Measurements from ENCODE around the gene APC2.

The APC2 gene

DNA sequence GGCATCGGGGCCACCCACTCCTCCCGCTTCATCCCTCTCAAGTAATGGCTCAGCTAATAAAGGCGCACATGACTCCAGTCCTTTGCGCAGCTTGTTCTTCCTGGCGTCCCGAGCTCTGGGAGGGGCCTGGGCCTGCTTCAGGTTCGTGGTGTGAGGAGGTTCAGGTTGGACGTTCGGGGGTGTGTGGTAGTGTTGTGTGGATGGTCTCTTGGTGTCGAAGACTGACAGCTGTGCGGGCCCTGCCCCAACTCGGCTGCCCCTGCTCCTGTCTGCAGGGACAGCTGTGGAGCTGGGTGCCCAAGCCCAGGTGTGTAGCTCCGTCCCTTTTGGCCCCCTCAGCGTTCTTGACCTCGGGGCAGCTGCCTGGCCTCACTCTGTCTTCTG is 9.5 kb upstream of the APC2 start:
- Histone ChIP-seq H3K9me3 (no peaks in the 10 kb centered on the region), H3K36me3 (replicated peaks) (peaks cover 57% of the 10 kb centered on the region), H3K4me1 (peaks cover 26% of the 10 kb centered on the region), H3K4me3 (peak overlapping the region; percentile 99), H3K27me3 (ENCODE audit: low read depth) (no peaks in the 10 kb centered on the region)
- in situ Hi-C loops (cut with MboI; ENCODE audit: low sequenced_read_pairs) = no loop called here
- DNase-seq (ENCODE audit: low spot score in 2 of 2) = no peak

DNA sequence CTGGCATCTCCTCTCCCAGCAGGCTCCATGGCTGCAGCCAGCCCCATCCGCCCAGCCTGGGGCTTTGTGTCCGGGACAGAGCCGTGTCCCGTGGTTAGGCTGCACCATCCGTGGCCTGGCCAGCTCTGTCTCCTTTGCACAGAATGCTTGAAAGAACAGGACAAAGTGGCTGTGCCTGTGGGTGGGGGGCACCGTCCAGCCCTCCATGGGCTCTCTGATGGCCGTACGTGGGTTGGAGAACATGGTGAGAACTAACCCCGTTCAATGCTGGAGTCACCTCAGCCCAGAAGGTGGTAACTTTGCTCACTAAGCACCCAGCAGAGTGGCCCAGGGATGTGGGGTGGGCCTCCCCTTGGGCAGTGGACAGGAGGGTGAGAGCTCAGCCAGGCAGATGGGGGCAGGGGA is 8.9 kb upstream of the APC2 start:
- no peaks in the 10 kb centered on the region for H3K9me3 ChIP-seq
- DNase-seq (ENCODE audit: low spot score in 2 of 2) = no peak
- in situ Hi-C loops (cut with MboI; ENCODE audit: low sequenced_read_pairs) = no loop called here
- peaks cover 28% of the 10 kb centered on the region for H3K4me1 ChIP-seq
- H3K36me3 ChIP-seq (replicated peaks) = peaks cover 51% of the 10 kb centered on the region
- H3K27me3 ChIP-seq (ENCODE audit: low read depth) = no peaks in the 10 kb centered on the region
- H3K4me3 ChIP-seq = no peak overlapping the region

DNA sequence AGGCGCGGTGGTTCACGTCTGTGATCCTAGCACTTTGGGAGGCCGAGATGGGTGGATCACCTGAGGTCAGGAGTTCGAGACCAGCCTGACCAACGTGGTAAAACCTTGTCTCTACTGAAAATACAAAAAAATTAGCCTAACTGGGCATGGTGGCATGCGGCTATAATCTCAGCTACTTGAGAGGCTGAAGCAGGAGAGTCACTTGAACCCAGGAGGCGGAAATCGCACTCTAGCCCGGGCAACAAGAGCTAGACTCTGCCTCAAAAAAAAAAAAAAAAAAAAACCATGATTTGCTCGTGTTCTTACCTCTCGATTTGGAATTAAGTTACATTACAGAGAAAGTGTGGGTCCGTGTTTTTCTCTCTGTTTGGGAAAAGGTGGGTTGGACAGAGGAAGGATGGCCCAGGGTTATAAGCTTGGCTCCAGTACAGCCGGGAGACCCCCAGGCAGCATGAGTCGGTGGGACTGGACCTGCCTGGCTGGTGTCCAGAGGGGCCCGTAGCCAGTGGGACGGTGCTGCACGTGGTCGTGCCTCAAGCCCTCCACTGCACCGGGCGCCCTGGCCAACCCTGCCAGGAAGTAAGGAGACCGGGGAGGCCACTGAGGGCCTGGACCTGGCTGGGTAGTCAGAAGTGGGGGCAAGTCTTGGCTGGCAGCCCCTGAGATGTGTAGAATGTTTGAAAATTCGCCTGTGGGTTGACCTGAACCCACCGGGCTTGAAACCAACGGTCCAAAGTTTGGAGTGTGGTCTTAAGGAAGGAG is 8.1 kb upstream of the APC2 start:
- H3K27me3 ChIP-seq (ENCODE audit: low read depth) = peaks cover 7% of the 10 kb centered on the region
- in situ Hi-C loops (cut with MboI; ENCODE audit: low sequenced_read_pairs) = no loop called here
- peaks cover 28% of the 10 kb centered on the region for H3K4me1 ChIP-seq
- no peak overlapping the region for H3K4me3 ChIP-seq
- no peaks in the 10 kb centered on the region for H3K9me3 ChIP-seq
- H3K36me3 ChIP-seq (replicated peaks) = peaks cover 51% of the 10 kb centered on the region
- no peak for DNase-seq (ENCODE audit: low spot score in 2 of 2)

DNA sequence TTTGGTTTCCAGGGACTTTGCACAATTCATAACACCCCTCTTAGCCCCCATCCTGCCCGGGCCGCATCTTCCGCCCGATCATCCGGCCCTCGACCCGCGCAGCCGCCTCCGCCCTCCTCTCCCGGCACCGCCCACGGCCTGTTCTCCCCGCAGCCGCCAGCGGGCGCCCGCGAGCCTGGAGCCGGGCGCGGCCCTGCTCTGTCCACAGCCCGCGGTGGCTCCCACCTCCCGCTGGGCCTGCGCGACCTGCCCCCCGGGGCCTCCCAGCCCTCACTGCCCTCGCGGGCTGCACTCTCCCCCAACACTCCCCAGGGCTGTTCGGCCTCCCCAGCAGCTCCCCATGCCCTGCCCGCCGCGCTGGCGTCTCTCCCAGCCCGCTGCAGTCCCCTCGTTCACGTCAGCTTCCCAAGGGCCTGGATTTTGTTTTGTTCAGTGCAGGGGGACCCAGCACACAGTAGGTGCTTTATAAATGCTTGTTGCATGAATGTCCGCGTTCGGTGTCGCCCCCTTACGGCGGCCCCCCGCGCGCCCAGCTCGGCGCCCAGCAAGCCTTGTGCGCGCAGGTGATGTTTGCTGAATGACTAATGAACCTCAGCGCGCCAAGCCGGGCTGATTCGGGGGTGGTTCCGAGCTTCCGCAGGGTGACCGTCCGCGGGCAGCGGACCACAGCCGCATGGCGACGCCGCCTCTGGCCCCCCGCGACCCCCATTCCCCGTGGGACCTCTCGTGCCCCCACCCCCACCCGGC is 4.6 kb upstream of the APC2 start:
- Histone ChIP-seq H3K4me3 (peak overlapping the region; percentile 25), H3K9me3 (no peaks in the 10 kb centered on the region), H3K36me3 (replicated peaks) (peaks cover 33% of the 10 kb centered on the region), H3K27me3 (ENCODE audit: low read depth) (peaks cover 39% of the 10 kb centered on the region), H3K4me1 (peaks cover 24% of the 10 kb centered on the region)
- in situ Hi-C loops (cut with MboI; ENCODE audit: low sequenced_read_pairs) = no loop called here
- DNase-seq (ENCODE audit: low spot score in 2 of 2) = peak; percentile 64 to 86

DNA sequence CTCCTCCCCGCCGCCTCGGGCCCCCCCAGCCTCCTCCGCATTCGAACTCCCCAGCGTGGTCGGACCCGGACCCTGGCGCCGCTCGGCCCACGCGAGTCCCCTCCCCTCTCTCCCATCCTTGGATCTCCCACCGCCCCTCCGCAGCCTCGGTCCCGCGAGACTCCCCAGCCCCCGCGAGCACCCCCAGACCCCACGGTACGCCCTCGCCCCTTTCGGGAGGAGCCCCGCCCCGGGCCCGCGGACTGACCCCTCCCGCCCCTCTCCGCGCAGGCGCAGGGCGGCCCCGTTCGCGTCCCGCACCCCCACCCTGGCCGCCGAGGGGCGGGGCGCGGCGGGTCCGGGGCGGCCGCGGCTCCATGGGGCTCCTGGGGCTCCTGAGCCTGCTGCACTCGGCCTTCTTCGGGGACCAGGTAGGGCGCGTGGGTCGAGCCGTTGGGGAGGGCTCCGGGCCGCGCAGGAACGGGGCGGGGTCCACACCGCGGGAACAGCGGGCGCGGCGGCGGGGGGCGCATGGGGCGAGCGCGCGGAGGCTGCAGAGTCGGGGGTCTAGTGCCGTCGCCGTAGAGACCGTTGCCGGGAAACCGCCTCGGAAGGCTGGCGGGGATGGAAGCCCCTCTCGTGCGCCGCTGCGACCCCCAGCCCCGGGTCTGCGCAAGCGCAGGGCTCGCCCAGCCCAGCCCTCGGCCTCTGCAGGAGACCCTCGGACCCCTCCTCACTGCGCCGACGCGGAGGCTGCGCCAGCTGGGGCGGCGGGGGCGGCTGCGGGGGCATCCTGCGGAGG is 3.8 kb upstream of the APC2 start:
- peak in 1 of 2 experiments; percentile 81 for DNase-seq (ENCODE audit: low spot score in 2 of 2)
- Histone ChIP-seq H3K4me3 (peak overlapping the region; percentile 25), H3K9me3 (no peaks in the 10 kb centered on the region), H3K27me3 (ENCODE audit: low read depth) (peaks cover 46% of the 10 kb centered on the region), H3K36me3 (replicated peaks) (peaks cover 25% of the 10 kb centered on the region), H3K4me1 (peaks cover 19% of the 10 kb centered on the region)
- in situ Hi-C loops (cut with MboI; ENCODE audit: low sequenced_read_pairs) = no loop called here

DNA sequence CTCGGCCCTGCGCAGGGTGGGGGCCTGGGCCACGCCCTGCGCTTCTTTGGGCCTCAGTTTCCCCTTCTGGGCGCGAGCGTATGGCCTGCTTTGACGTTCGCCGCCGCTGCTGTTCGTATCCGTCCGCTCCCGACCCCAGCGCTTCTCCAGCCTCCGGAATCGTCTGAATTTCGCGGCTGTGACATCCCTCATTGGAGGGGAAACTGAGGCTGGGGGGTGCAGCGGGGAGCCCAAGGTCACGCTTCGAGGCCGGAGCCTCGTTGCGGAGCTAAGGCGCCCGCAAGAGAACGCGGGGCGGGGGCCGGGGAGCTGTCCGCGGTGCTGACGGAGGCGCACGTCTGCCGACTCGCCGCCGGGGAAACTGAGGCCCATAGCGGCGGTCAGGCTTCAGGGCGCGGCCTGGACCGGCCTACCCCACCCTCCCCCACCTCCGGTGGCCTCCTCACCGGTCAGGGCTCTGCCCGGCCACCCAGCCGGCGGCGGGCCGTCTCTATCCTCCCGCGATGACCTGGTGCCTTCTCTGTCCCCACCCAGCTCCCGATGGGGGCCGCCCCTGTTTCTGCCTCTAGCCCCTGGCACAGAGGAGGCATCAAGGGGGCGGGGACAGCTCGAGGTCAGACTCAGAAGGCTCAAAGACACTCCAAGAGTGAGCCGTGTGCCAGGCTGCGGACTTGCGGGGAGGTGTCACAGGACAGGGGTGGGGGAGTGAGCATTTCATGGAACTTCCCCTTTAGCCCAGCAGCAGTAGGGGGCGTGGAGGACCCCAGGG is 3.0 kb upstream of the APC2 start:
- Histone ChIP-seq H3K4me1 (peaks cover 19% of the 10 kb centered on the region), H3K27me3 (ENCODE audit: low read depth) (peaks cover 54% of the 10 kb centered on the region), H3K36me3 (replicated peaks) (peaks cover 18% of the 10 kb centered on the region), H3K9me3 (no peaks in the 10 kb centered on the region), H3K4me3 (peak overlapping the region; percentile 25)
- in situ Hi-C loops (cut with MboI; ENCODE audit: low sequenced_read_pairs) = no loop called here
- peak in 1 of 2 experiments; percentile 59 for DNase-seq (ENCODE audit: low spot score in 2 of 2)

DNA sequence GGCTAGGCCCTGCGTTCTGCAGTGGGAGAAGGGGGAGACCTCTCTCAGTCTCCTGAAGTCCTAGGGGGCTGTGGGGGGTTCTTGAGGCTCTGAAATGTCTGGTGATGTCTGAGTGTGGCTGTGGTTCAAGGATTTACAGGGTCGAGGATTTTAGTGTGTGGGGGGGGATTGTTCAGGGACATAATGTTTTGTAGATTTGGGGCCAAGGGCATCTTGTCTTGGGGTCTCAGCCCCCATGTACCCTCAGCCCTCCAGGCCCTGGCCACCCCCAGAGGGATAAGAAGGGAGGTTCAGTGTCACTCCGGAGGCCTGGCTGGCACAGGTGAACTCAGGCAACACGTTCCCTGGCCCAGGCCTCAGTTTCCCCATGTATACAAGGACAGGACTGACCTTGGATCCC is 2.4 kb upstream of the APC2 start:
- Histone ChIP-seq H3K9me3 (no peaks in the 10 kb centered on the region), H3K4me1 (peaks cover 19% of the 10 kb centered on the region), H3K27me3 (ENCODE audit: low read depth) (peaks cover 60% of the 10 kb centered on the region), H3K36me3 (replicated peaks) (peaks cover 11% of the 10 kb centered on the region), H3K4me3 (no peak overlapping the region)
- in situ Hi-C loops (cut with MboI; ENCODE audit: low sequenced_read_pairs) = no loop called here
- no peak for DNase-seq (ENCODE audit: low spot score in 2 of 2)

DNA sequence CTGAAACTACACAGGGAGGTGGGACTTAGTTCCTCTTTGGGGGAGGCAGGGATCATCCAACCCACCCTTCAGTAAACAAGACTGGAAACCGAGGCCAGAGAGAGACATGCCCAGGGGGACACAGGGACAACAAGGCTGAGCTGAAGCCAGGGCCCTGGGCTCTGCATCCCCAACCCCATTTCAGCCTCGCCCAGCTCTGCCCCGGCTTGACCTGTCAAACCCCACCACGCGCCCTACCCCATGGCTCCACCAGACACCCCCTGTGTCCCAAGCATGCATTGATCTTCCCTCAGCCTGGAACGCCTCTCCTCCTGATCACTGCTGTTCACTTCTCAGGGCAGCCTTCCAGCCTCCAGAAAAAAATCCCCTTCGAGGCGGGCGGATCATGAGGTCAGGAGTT is 2.0 kb upstream of the APC2 start:
- no peaks in the 10 kb centered on the region for H3K9me3 ChIP-seq
- DNase-seq (ENCODE audit: low spot score in 2 of 2) = no peak
- peaks cover 19% of the 10 kb centered on the region for H3K4me1 ChIP-seq
- H3K36me3 ChIP-seq (replicated peaks) = peaks cover 7% of the 10 kb centered on the region; the same call in 1 of the 2 replicates
- H3K27me3 ChIP-seq (ENCODE audit: low read depth) = peaks cover 65% of the 10 kb centered on the region
- H3K4me3 ChIP-seq = no peak overlapping the region
- in situ Hi-C loops (cut with MboI; ENCODE audit: low sequenced_read_pairs) = no loop called here

DNA sequence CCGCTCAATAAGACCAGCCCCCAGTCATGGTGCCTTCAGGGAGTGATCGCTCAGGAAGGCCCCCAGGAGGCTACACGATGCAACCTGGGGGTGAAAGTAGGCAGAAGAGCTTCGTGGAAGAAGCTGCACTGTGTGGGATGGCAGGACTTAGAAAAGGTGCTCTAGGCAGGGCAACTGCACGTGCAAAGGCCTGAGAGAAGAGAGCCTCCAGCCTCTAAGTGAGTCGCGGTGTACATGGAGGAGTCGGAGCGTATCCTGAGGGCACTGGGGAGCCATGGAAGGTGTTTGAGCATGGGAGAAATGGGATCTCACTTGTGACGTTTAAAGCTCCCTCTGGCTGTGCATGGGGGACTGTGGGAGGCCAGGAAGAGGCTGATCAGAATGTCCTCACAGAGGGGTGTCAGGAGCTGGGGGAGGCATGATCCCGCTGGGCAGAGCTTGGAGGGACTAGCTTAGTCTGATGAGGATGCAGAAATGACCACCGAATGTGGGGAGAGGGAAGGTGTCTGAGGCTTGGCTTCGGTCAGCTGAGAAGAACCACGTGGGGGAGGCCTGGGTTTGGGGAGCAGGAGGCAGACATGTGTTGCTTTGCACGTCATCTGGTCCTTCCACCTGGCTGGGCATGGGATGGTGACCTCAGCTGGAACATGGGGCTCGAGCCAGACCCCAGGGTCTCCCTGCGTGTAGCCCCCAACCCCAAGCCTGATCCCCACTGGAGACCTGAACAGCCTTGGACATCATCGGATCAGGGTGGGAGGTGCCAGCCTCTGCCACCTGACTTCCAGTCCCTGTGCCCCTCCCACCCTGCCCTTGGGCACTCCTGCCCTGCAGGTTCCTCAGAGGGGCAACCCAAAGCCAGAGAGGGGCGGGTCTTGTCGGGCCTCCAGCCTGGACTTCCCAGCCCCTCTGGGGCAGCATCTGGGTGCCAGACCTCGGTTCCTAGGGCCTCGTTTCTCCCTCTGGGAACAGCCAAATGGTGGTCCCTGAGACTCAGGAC is 1.1 kb downstream of the APC2 start:
- Histone ChIP-seq H3K36me3 (replicated peaks) (no peaks in the 10 kb centered on the region), H3K4me1 (peaks cover 8% of the 10 kb centered on the region), H3K4me3 (no peak overlapping the region), H3K27me3 (ENCODE audit: low read depth) (peaks cover 83% of the 10 kb centered on the region), H3K9me3 (no peaks in the 10 kb centered on the region)
- no peak for DNase-seq (ENCODE audit: low spot score in 2 of 2)
- in situ Hi-C loops (cut with MboI; ENCODE audit: low sequenced_read_pairs) = no loop called here

DNA sequence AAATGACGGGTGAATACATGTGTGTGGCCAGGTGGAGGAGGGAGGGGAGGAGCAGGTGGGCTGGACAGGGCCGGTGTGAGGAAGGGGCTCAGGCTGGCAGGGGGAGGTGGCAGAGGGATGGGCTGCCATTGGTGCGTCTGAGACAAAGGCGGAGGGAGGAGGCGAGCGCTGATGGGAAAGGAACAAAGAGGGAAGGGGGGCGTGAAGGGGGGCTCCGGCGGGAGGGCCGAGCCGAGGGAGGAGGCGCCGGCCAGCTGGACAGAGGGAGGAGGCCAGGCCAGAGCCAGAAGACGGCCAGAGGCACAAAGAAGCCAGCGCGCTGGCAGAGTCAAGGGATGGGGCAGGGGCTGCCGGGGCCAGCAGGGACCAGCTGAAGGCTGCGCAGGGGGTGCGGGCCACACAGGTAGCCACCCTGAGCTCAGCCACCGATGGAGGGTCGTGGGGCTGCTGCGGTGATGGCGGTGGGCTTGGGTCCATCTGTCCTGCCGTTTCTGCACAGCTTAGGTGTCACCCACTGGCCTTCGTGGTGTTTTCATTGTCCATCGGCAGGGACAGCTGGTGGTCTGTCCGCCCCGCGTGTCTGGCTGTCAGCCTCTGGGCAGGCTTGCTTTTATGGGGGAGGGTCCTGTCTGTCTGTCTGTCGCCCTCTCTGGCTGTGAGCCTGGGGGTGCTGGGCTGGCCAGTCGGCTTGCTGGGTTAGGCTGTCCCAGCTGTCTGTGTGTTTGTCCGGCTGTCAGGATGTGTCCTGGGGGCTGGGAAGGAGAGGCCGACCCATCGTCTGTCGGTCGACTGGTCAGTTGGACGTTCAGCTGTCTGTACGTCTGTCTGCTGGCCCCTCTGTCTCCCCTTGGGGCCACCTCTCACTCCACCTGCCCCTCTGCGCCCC is 2.2 kb downstream of the APC2 start:
- no peak for DNase-seq (ENCODE audit: low spot score in 2 of 2)

DNA sequence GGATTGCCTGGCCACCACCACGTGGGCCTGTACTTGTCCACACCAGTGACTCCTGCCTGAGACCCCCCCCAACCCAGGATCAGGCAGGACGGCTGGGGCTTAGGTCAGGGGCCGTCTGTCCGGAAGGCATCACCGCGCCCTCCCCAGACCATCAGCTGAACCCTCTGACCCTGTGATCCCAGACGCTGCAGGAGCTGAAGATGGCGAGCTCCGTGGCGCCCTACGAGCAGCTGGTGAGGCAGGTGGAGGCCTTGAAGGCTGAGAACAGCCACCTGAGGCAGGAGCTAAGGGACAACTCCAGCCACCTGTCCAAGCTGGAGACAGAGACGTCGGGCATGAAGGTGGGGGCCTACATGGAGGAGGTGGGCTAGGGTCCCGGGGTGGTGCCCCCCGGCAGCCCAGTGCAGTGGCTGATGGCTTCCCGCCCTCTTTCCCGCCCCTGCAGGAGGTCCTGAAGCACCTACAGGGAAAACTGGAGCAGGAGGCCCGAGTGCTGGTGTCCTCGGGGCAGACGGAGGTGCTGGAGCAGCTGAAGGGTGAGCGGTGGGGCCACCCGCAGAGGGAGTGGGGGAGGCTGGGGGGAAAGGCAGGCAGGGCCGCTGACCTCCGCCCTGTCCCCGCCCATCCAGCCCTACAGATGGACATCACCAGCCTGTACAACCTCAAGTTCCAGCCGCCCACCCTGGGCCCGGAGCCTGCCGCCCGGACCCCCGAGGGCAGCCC is 3.0 kb downstream of the APC2 start:
- Histone ChIP-seq H3K36me3 (replicated peaks) (no peaks in the 10 kb centered on the region), H3K4me3 (no peak overlapping the region), H3K4me1 (peaks cover 12% of the 10 kb centered on the region), H3K27me3 (ENCODE audit: low read depth) (peaks cover 64% of the 10 kb centered on the region), H3K9me3 (no peaks in the 10 kb centered on the region)
- DNase-seq (ENCODE audit: low spot score in 2 of 2) = no peak
- in situ Hi-C loops (cut with MboI; ENCODE audit: low sequenced_read_pairs) = no loop called here

More for the DNA sequence above, 2.2 kb downstream of the APC2 start:
- peaks cover 12% of the 10 kb centered on the region for H3K4me1 ChIP-seq
- no peaks in the 10 kb centered on the region for H3K36me3 ChIP-seq (replicated peaks)
- in situ Hi-C loops (cut with MboI; ENCODE audit: low sequenced_read_pairs) = no loop called here
- H3K9me3 ChIP-seq = no peaks in the 10 kb centered on the region
- H3K27me3 ChIP-seq (ENCODE audit: low read depth) = peaks cover 72% of the 10 kb centered on the region
- H3K4me3 ChIP-seq = no peak overlapping the region
